ENCODE data around the gene TMC7.

GRCh38 chr16:19088341-19088916 lies 104.7 kb downstream of the TMC7 start:
- no peak for TF ChIP-seq EZH2 (conservative IDR thresholded peaks at IDR 0.05; ENCODE audit: low read depth, low read length)
- no peak for TF ChIP-seq CHD2 (IDR thresholded peaks at IDR 0.05; ENCODE audit: low read depth, low read length)
- TF ChIP-seq ATF1 (CRISPR knock-in tag; IDR thresholded peaks at IDR 0.05), result no peak
- no peak for TF ChIP-seq CTCF (CRISPR knock-in tag; IDR thresholded peaks at IDR 0.05)
- TF ChIP-seq FIP1L1 (IDR thresholded peaks at IDR 0.05; ENCODE audit: borderline replicate concordance, insufficient read depth, low read depth, low read length), result no peak
- no peak for TF ChIP-seq ZNF672 (CRISPR knock-in tag; IDR thresholded peaks at IDR 0.05)
- no peak for TF ChIP-seq KDM6A (CRISPR knock-in tag; IDR thresholded peaks at IDR 0.05; ENCODE audit: low read depth)
- no peak for TF ChIP-seq KLF16 (CRISPR knock-in tag; IDR thresholded peaks at IDR 0.05)
- no peak for TF ChIP-seq HNRNPLL (IDR thresholded peaks at IDR 0.05; ENCODE audit: low read depth, low read length, poor library complexity, severe bottlenecking)
- no peak for TF ChIP-seq PRDM15 (CRISPR knock-in tag; IDR thresholded peaks at IDR 0.05)
- no peak for TF ChIP-seq NR2C2 (CRISPR knock-in tag; IDR thresholded peaks at IDR 0.05; ENCODE audit: borderline replicate concordance)
- TF ChIP-seq DPF2 (CRISPR knock-in tag; IDR thresholded peaks at IDR 0.05; ENCODE audit: borderline replicate concordance, low read depth), result no peak
- no peak for TF ChIP-seq WIZ (CRISPR knock-in tag; IDR thresholded peaks at IDR 0.05)
